ENCODE measurements around the gene YWHAE.
"Not testable (repeated sequence)": the region's sequence is repeated elsewhere in the genome, so short reads cannot be mapped to it uniquely, and the experiment has no call there.

Gene YWHAE

GRCh38 chr17:1399679-1400512 is at the start of gene YWHAE:
Gene YWHAE, minus strand, starts transcription at chr17:1400222. Its CDS starts 112 bp downstream, at chr17:1400110.
- peak; percentile 88 to 96 (median 94) for DNase-seq (ENCODE audit: low read depth in 3 of 3)

GRCh38 chr17:1449412-1449967 is 49.5 kb upstream of the YWHAE start:
- no peak for DNase-seq (ENCODE audit: low read depth in 3 of 3)

- DNase-seq (ENCODE audit: low read depth in 3 of 3): no peak
Measured at GRCh38 chr17:1447052-1447451, 47.0 kb upstream of the YWHAE start.

- no peak for DNase-seq (ENCODE audit: low read depth in 3 of 3)
Measured at GRCh38 chr17:1446201-1446600, 46.2 kb upstream of the YWHAE start.

GRCh38 chr17:1445695-1446094 is 45.7 kb upstream of the YWHAE start:
- not testable (repeated sequence) for DNase-seq (ENCODE audit: low read depth in 3 of 3)

GRCh38 chr17:1442721-1443120 is 42.7 kb upstream of the YWHAE start:
- DNase-seq (ENCODE audit: low read depth in 3 of 3): not testable (repeated sequence)

GRCh38 chr17:1442187-1442586 is 42.2 kb upstream of the YWHAE start:
- no peak for DNase-seq (ENCODE audit: low read depth in 3 of 3)

GRCh38 chr17:1440921-1441320 is 40.9 kb upstream of the YWHAE start:
- DNase-seq (ENCODE audit: low read depth in 3 of 3): no peak

- DNase-seq (ENCODE audit: low read depth in 3 of 3): no peak
Measured at GRCh38 chr17:1438593-1439083, 38.6 kb upstream of the YWHAE start.

- DNase-seq (ENCODE audit: low read depth in 3 of 3): no peak
Measured at GRCh38 chr17:1435326-1435725, 35.3 kb upstream of the YWHAE start.

GRCh38 chr17:1434150-1434549 is 34.1 kb upstream of the YWHAE start:
- DNase-seq (ENCODE audit: low read depth in 3 of 3): no peak

GRCh38 chr17:1431631-1432104 is 31.6 kb upstream of the YWHAE start:
- DNase-seq (ENCODE audit: low read depth in 3 of 3): no peak

GRCh38 chr17:1423456-1424135 is 23.6 kb upstream of the YWHAE start:
- DNase-seq (ENCODE audit: low read depth in 3 of 3): no peak

GRCh38 chr17:1422885-1423284 is 22.9 kb upstream of the YWHAE start:
- DNase-seq (ENCODE audit: low read depth in 3 of 3): no peak

- DNase-seq (ENCODE audit: low read depth in 3 of 3): no peak
Measured at GRCh38 chr17:1421470-1421869, 21.4 kb upstream of the YWHAE start.

GRCh38 chr17:1420981-1421380 is 21.0 kb upstream of the YWHAE start:
- no peak for DNase-seq (ENCODE audit: low read depth in 3 of 3)

- no peak for DNase-seq (ENCODE audit: low read depth in 3 of 3)
Measured at GRCh38 chr17:1420163-1420562, 20.1 kb upstream of the YWHAE start.

GRCh38 chr17:1418476-1418875 is 18.5 kb upstream of the YWHAE start:
- not testable (repeated sequence) for DNase-seq (ENCODE audit: low read depth in 3 of 3)

GRCh38 chr17:1416414-1416813 is 16.4 kb upstream of the YWHAE start:
- DNase-seq (ENCODE audit: low read depth in 3 of 3): no peak

- no peak for DNase-seq (ENCODE audit: low read depth in 3 of 3)
Measured at GRCh38 chr17:1414634-1415033, 14.6 kb upstream of the YWHAE start.

GRCh38 chr17:1414001-1414574 is 14.1 kb upstream of the YWHAE start:
- DNase-seq (ENCODE audit: low read depth in 3 of 3): no peak

GRCh38 chr17:1413281-1413791 is 13.3 kb upstream of the YWHAE start:
- no peak for DNase-seq (ENCODE audit: low read depth in 3 of 3)
